AG10803 (cell line): ENCODE measurements around the gene CCDC190.

Experiments
- DNase-seq: peaks from one replicate; pipeline ENCODE4 v3.0.0; 2010; ENCODE audit warnings: low read depth
- H3K4me3 ChIP-seq: 2 replicates; pipeline ENCODE4 v1.5.1; 2011; ENCODE audit warnings: mild to moderate bottlenecking, low read length, control low read depth
- CTCF ChIP-seq: conservative IDR thresholded peaks from 2 replicates; pipeline ENCODE4 v1.5.1; 2011; ENCODE audit warnings: mild to moderate bottlenecking, low read length, control low read depth, inconsistent platforms

The CCDC190 gene

GRCh38 chr1:162904023-162904422, 43.0 kb upstream of the CCDC190 start:
- H3K4me3 ChIP-seq, result no peak overlapping the region
- no peak for DNase-seq
- no peak for TF ChIP-seq CTCF

- TF ChIP-seq CTCF, result no peak
- DNase-seq, result no peak
- no peak overlapping the region for H3K4me3 ChIP-seq
Observed at GRCh38 chr1:162903246-162903645, 42.3 kb upstream of the CCDC190 start.

GRCh38 chr1:162902416-162902815, 41.4 kb upstream of the CCDC190 start:
- no peak for TF ChIP-seq CTCF
- DNase-seq, result peak; percentile 57
- H3K4me3 ChIP-seq, result no peak overlapping the region

GRCh38 chr1:162901243-162901642, 40.3 kb upstream of the CCDC190 start:
- no peak overlapping the region for H3K4me3 ChIP-seq
- no peak for TF ChIP-seq CTCF
- DNase-seq, result no peak

- H3K4me3 ChIP-seq, result no peak overlapping the region
- no peak for TF ChIP-seq CTCF
- DNase-seq, result peak; percentile 59
Observed at GRCh38 chr1:162899422-162900146, 38.6 kb upstream of the CCDC190 start.

GRCh38 chr1:162893612-162893908, 32.6 kb upstream of the CCDC190 start:
- DNase-seq, result no peak
- no peak overlapping the region for H3K4me3 ChIP-seq
- no peak for TF ChIP-seq CTCF

GRCh38 chr1:162892906-162893611, 32.1 kb upstream of the CCDC190 start:
- peak; percentile 38 for DNase-seq
- no peak overlapping the region for H3K4me3 ChIP-seq

More at GRCh38 chr1:162892906-162893611, 32.1 kb upstream of the CCDC190 start:
- TF ChIP-seq CTCF, result no peak
